Ascending aorta (tissue), 2 donors: ENCODE measurements around the gene IRF5. TPM values are rescaled to one million over a fixed set of nuclear protein-coding genes. Genes with fewer than 3 reads are reported as not detected.

Experiments used
- DNase-seq, 2 donors: peaks; one replicate each; pipeline ENCODE4 v3.0.0-alpha.2; 2019; ENCODE audit warnings: low spot score in 2 of 2
- H3K27ac ChIP-seq, 2 donors: fragments of 200-600 bp; sonication (generic); one replicate each; pipeline ENCODE4 v1.5.1; 2016 to 2017; ENCODE audit warnings: mild to moderate bottlenecking in 1 of 2
- H3K27me3 ChIP-seq: fragments of 200-600 bp; sonication (generic); one replicate; pipeline ENCODE4 v1.5.1; 2017
- H3K36me3 ChIP-seq, 2 donors: fragments of 200-600 bp; sonication (generic); one replicate each; pipeline ENCODE4 v1.5.1; 2016
- H3K4me1 ChIP-seq, 2 donors: fragments of 200-600 bp; sonication (generic); one replicate each; pipeline ENCODE4 v1.5.1; 2016 to 2017; ENCODE audit warnings: mild to moderate bottlenecking in 1 of 2
- H3K4me3 ChIP-seq, 2 donors: fragments of 200-600 bp; sonication (generic); one replicate each; pipeline ENCODE4 v1.5.1; 2016 to 2017; ENCODE audit warnings: mild to moderate bottlenecking in 1 of 2
- H3K9me3 ChIP-seq, 2 donors: fragments of 200-600 bp; sonication (generic); one replicate each; pipeline ENCODE4 v1.5.1; 2016
- intact Hi-C: fragments of 100-400 bp; cut with DNase I; formaldehyde crosslinking; loops from one replicate; pipeline ENCODE4 v1.15.1; 2023
- total RNA-seq: library from RNA; depleted of rRNA; stranded (reverse); fragments of >200 nt; gene quantifications from one replicate; pipeline ENCODE4 v1.1.0, GENCODE V29; 2016
- TF ChIP-seq, protein P1 (sequence below), 3 experiments: fragments of 200-600 bp in 2 of 3; fragments of 450-650 bp in 1 of 3; sonication (generic) in 2 of 3; IDR thresholded peaks; one replicate each; pipeline ENCODE4 v1.5.1; 2016 to 2019; ENCODE audit warnings: antibody characterized with exemption in 3 of 3, mild to moderate bottlenecking in 1 of 3, moderate library complexity in 1 of 3

The IRF5 gene
- total RNA-seq, 1 donor from 2014 or later = not detected

GRCh38 chr7:128954830-128955802, 17.4 kb downstream of the IRF5 start:
- no peaks in the 10 kb centered on the region for H3K4me1 ChIP-seq
- intact Hi-C loops = no loop called here
- TF ChIP-seq, protein P1, sequence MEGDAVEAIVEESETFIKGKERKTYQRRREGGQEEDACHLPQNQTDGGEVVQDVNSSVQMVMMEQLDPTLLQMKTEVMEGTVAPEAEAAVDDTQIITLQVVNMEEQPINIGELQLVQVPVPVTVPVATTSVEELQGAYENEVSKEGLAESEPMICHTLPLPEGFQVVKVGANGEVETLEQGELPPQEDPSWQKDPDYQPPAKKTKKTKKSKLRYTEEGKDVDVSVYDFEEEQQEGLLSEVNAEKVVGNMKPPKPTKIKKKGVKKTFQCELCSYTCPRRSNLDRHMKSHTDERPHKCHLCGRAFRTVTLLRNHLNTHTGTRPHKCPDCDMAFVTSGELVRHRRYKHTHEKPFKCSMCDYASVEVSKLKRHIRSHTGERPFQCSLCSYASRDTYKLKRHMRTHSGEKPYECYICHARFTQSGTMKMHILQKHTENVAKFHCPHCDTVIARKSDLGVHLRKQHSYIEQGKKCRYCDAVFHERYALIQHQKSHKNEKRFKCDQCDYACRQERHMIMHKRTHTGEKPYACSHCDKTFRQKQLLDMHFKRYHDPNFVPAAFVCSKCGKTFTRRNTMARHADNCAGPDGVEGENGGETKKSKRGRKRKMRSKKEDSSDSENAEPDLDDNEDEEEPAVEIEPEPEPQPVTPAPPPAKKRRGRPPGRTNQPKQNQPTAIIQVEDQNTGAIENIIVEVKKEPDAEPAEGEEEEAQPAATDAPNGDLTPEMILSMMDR (IDR thresholded peaks at IDR 0.05) = no peak
- no peak overlapping the region for H3K4me3 ChIP-seq
- no peak overlapping the region for H3K27ac ChIP-seq
- no peaks in the 10 kb centered on the region for H3K9me3 ChIP-seq
- H3K27me3 ChIP-seq = no peaks in the 10 kb centered on the region
- DNase-seq = no peak
- H3K36me3 ChIP-seq = peaks cover 52 to 76% of the 10 kb centered on the region in 2 donors

GRCh38 chr7:128955981-128956380, 18.3 kb downstream of the IRF5 start:
- TF ChIP-seq, protein P1 (IDR thresholded peaks at IDR 0.05) = no peak
- no peaks in the 10 kb centered on the region for H3K9me3 ChIP-seq
- intact Hi-C loops = no loop called here
- no peaks in the 10 kb centered on the region for H3K27me3 ChIP-seq
- no peak overlapping the region for H3K4me3 ChIP-seq
- H3K36me3 ChIP-seq = peaks cover 53 to 79% of the 10 kb centered on the region in 2 donors
- no peaks in the 10 kb centered on the region for H3K4me1 ChIP-seq
- H3K27ac ChIP-seq = no peak overlapping the region
- no peak for DNase-seq

DNA sequence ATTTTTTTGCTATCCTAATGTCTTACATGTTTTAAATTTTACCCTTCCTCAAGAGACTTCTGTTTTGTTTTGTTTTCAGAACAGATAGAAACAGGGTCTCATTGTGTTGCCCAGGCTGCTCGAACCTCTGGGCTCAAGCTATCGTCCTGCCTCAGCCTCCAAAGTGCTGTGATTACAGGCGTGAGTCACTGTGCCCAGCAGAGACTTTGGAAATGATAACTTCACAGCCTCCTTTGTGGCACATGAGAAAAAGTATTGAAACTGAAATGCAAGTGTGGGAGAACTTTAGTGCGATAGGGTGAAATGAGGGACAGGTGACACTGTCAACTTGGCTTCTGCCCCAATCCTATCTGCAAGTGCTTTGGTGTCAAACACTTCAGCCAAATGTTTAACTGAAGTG, 21.6 kb downstream of the IRF5 start:
- Histone ChIP-seq H3K27me3 (no peaks in the 10 kb centered on the region), H3K4me1 (no peaks in the 10 kb centered on the region), H3K9me3 (no peaks in the 10 kb centered on the region), H3K4me3 (no peak overlapping the region), H3K27ac (no peak overlapping the region), H3K36me3 (peaks cover 41 to 75% of the 10 kb centered on the region in 2 donors)
- intact Hi-C loops = no loop called here
- TF ChIP-seq, protein P1 (IDR thresholded peaks at IDR 0.05) = no peak
- DNase-seq = no peak

GRCh38 chr7:128961030-128961659, 23.4 kb downstream of the IRF5 start:
- H3K4me1 ChIP-seq = no peaks in the 10 kb centered on the region
- H3K9me3 ChIP-seq = no peaks in the 10 kb centered on the region
- intact Hi-C loops = no loop called here
- no peak overlapping the region for H3K27ac ChIP-seq
- TF ChIP-seq, protein P1 (IDR thresholded peaks at IDR 0.05) = no peak
- H3K4me3 ChIP-seq = no peak overlapping the region
- DNase-seq = no peak
- H3K36me3 ChIP-seq = peaks cover 41 to 76% of the 10 kb centered on the region in 2 donors
- H3K27me3 ChIP-seq = no peaks in the 10 kb centered on the region

- no peaks in the 10 kb centered on the region for H3K9me3 ChIP-seq
- H3K36me3 ChIP-seq = peaks cover 39 to 73% of the 10 kb centered on the region in 2 donors
- H3K4me3 ChIP-seq = no peak overlapping the region
- H3K27ac ChIP-seq = no peak overlapping the region
- intact Hi-C loops = no loop called here
- no peaks in the 10 kb centered on the region for H3K4me1 ChIP-seq
- TF ChIP-seq, protein P1 (IDR thresholded peaks at IDR 0.05) = no peak
- DNase-seq = no peak
- H3K27me3 ChIP-seq = no peaks in the 10 kb centered on the region
Observed at GRCh38 chr7:128962899-128963298, 25.2 kb downstream of the IRF5 start.
